Globus pallidus (tissue), 1 donor: ENCODE data around the gene SLX9.
"Not testable (repeated sequence)": the region's sequence is repeated elsewhere in the genome, so short reads cannot be mapped to it uniquely, and the experiment has no call there.

Experiments used
- DNase-seq: peaks from one replicate; pipeline ENCODE4 v3.0.0-alpha.2; 2015; ENCODE audit warnings: low spot score

Gene SLX9

DNA sequence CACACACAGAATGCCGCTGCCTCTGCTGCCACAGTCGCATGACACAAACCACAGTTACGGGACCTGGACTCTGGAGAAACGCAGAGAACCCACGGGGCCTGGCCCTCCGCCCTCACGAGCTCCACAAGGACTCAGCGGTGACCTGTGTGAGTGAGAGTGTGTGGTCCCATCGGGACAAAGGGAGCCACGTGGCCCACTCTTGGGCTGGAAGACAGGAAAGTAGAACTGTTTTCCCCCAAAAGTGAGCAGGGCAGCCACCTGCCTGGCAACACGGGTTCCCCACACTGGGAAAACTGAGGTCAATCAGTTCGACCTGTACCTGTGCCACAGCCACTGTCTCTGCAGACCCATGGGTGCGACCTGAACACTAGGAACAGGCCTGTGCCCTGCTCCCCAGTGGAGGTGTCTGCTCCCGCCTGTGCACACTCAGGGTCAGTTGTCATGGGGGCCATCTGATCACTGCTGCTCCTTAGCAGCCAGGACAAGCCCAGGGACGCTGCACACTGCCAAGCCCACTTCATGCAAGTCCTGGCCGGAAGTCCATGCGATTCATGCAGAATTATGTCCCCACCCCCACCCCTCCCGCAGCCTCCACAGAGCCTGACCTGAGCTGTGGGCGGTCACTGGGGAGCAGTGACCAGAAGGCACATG is 80.2 kb downstream of the SLX9 start:
- DNase-seq, result no peak

DNA sequence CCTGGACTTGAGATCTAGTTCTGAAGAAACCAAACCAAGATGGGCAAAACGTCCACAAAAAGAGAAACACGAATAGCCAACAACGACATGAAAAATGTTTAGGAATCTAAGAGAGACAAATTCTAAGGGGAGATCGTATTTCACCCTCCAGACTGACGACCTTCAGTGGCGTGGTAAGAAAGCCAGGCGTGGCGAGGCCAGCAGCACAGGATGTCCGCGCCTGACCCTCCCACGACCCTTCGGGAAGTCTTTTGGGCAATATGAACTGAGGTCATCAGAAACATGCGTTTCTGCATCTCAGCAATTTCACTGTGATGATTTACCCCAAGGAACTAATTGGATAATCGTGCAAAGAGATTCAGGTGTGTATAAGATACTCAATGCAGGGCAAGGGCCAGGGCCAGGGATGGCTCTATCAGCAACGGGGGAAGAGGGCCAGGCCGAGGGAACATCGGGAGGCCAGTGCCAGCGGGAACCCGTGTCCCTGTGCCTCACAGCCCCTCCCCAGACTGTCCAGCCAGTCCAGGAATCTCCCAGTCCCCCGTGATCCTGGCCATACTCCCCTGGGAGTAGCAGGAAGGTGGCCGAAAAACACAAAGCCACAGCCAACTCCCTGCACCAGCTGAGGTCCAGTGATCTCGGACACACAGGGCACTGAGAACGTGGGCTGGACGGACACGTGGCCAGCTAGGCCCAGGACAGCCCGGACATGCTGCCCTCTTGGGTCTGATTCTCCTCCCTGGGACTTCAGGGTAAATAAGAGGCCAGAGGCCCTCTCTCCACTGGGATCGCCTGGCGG is 81.0 kb downstream of the SLX9 start:
- DNase-seq, result no peak

DNA sequence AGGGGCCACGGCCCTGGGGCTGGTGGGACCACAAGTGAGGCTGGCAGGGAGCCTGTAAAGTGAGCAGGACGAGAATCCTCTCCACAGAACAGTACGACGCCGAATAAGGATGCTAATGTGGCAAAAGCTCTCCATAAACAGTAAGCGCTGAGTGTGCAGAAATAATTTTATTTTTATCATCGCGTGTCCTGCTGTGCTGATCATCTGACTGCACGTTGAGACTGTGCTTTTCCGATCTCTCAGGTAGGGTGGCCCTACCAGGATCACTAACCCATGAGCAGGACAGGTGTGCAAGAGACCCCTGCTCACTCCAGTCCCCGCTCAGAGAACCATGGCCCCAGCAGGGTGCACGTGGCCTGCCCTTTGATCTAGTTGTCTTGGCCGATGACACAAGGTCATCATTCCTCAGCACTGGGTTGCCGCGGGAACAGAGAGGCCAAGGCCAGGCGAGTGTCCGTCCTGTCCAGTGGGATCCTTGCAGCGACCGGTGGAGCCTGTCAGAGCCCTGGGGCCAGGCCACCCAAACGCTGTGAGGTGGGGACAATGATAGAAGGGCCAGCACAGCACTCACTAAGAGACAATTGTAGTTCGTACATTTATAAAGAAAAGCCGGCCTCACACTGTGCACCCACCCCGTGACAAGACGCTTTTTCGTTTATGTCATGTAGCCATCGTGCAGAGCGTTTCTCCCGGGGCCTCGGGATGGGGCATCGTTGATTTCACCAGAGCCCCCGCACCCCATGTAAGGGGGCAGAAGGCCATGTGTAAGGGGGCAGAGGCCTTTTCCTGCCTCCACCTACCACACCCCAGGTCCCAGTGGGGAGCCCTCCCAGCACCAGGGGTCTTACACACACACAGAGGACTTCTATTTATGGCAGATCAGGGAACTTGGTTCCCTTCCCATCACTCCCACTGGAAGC is 81.9 kb downstream of the SLX9 start:
- DNase-seq, result no peak

DNA sequence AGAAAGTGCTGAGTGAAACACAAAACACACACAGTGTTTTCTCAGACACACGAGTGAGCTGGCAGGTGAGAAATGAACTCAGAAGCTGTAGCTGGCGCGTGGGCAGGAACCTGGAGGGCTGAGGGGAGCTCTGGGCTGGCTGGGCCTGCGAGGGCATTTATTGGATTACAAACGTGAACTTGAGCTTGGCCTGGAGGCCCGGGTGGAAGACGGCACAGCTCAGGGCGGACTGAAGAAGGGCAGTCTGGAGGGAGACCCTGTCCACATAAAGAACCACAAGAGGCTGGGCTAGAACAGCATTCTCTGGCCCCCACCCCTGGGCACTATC is 82.5 kb downstream of the SLX9 start:
- no peak for DNase-seq

DNA sequence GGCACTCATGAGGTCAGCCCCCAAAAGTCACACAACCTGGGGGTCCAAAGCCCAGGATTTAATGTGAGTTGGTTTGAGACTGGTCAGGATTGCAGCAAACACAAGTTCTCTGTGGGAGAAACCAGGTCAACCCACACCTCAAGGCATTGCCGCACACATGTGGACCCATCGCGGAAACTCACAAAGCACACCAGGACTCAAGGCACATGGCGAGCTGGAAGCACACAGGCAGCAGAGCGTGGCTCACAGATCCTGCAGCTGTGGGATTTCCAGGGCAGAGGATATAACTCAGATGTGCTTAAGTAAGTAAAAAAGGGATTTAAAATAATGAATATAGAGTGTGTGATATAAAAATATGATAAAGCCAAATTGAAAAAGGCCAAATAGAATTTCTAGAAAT is 82.9 kb downstream of the SLX9 start:
- DNase-seq, result no peak

DNA sequence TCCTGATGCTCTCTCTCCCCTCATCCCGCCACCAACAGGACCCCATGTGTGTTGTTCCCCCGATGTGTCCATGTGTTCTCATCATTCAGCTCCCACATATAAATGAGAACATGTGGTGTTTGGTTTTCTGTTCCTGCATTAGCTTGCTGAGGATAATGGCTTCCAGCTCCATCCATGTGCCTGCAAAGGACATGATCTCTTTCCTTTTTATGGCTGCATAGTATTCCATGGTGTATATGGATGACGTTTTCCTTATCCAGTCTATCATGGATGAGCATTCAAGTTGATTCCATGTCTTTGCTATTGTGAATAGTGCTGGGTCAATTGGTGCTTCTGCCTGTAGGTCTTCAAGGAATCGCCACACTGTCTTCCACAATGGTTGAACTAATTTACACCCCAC is 84.7 kb downstream of the SLX9 start:
- not testable (repeated sequence) for DNase-seq

DNA sequence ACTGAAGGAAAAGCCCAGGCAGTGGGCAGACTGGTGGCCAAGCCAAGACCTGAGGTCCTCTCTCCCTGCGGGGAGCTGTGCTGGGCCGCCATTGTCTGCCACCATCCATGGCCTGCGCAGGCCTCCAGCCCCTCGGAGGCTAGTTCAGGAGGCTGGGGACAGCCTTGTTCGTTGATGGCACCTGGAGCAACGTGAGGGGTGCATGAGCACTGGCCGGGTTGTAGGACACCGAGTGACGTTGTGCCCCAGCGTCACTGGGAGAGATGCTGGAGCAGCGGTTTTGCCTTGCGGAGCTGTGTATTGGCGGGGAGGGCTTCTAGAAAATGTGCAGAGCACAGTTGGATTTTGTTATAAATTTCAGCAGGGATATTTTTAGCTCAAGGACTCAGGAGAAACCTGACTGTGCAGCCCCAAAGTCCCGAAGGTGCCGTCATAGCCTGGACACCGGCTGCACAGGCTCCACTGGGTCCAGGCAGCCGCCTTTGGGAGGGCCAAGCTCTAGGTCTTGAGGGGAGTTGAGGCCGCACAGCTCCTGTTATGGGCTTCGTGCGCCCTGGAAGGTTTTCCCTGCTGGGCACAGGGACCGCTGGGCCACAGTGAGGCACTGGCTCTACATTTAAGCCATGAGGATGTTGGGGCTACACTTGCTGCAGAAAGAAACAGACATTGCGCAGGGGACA is 86.4 kb downstream of the SLX9 start:
- DNase-seq, result no peak
